ENCODE measurements around the gene CFAP97D1.

The CFAP97D1 gene

GRCh38 chr17:43769859-43770258 lies 10.4 kb upstream of the CFAP97D1 start:
- no peaks in the 10 kb centered on the region for H3K9me2 ChIP-seq (replicated peaks; ENCODE audit: insufficient read depth, low read length)
- no peak overlapping the region for H3K4me3 ChIP-seq (ENCODE audit: insufficient read depth, low read length, poor library complexity, severe bottlenecking)
- no peaks in the 10 kb centered on the region for H3K9me3 ChIP-seq (ENCODE audit: insufficient read depth, low read length)
- H3K79me2 ChIP-seq (ENCODE audit: insufficient read depth, low read length): no peaks in the 10 kb centered on the region
- TF ChIP-seq EZH2phosphoT487 (conservative IDR thresholded peaks at IDR 0.05; ENCODE audit: low read length) (no peak), CTCF (IDR thresholded peaks at IDR 0.05; ENCODE audit: insufficient read depth, low read length, poor library complexity, severe bottlenecking) (no peak)
- H3K36me3 ChIP-seq (ENCODE audit: low read length): no peaks in the 10 kb centered on the region
- H3K27ac ChIP-seq (ENCODE audit: low read depth, low read length): no peak overlapping the region
- H3K27me3 ChIP-seq (ENCODE audit: low read length): no peaks in the 10 kb centered on the region
- no peaks in the 10 kb centered on the region for H4K20me1 ChIP-seq (ENCODE audit: low read depth, low read length)
- H2AFZ ChIP-seq (ENCODE audit: low read depth, low read length, severe bottlenecking): no peak overlapping the region
- no peak overlapping the region for H3K4me2 ChIP-seq (ENCODE audit: low read depth, low read length, poor library complexity, severe bottlenecking)
- no peaks in the 10 kb centered on the region for H3F3A ChIP-seq (ENCODE audit: insufficient read depth)
- no peak overlapping the region for H3K9ac ChIP-seq (ENCODE audit: low read length)

- Histone ChIP-seq H3K9me3 (ENCODE audit: insufficient read depth, low read length) (no peaks in the 10 kb centered on the region), H3K27me3 (ENCODE audit: low read length) (no peaks in the 10 kb centered on the region), H3K9me2 (replicated peaks; ENCODE audit: insufficient read depth, low read length) (no peaks in the 10 kb centered on the region), H3K4me2 (ENCODE audit: low read depth, low read length, poor library complexity, severe bottlenecking) (no peak overlapping the region), H2AFZ (ENCODE audit: low read depth, low read length, severe bottlenecking) (no peak overlapping the region), H3K36me3 (ENCODE audit: low read length) (no peaks in the 10 kb centered on the region), H4K20me1 (ENCODE audit: low read depth, low read length) (no peaks in the 10 kb centered on the region), H3K9ac (ENCODE audit: low read length) (no peak overlapping the region), H3K4me3 (ENCODE audit: insufficient read depth, low read length, poor library complexity, severe bottlenecking) (no peak overlapping the region), H3K27ac (ENCODE audit: low read depth, low read length) (no peak overlapping the region), H3F3A (ENCODE audit: insufficient read depth) (no peaks in the 10 kb centered on the region), H3K79me2 (ENCODE audit: insufficient read depth, low read length) (no peaks in the 10 kb centered on the region)
- TF ChIP-seq CTCF (IDR thresholded peaks at IDR 0.05; ENCODE audit: insufficient read depth, low read length, poor library complexity, severe bottlenecking) (no peak), EZH2phosphoT487 (conservative IDR thresholded peaks at IDR 0.05; ENCODE audit: low read length) (no peak)
These were observed 9.3 kb upstream of the CFAP97D1 start for GRCh38 chr17:43770957-43771356.

- no peaks in the 10 kb centered on the region for H3K27me3 ChIP-seq (ENCODE audit: low read length)
- no peak overlapping the region for H3K4me2 ChIP-seq (ENCODE audit: low read depth, low read length, poor library complexity, severe bottlenecking)
- TF ChIP-seq CTCF (IDR thresholded peaks at IDR 0.05; ENCODE audit: insufficient read depth, low read length, poor library complexity, severe bottlenecking) (no peak), EZH2phosphoT487 (conservative IDR thresholded peaks at IDR 0.05; ENCODE audit: low read length) (no peak)
- H3K9me3 ChIP-seq (ENCODE audit: insufficient read depth, low read length): no peaks in the 10 kb centered on the region
- H3K27ac ChIP-seq (ENCODE audit: low read depth, low read length): no peak overlapping the region
- H2AFZ ChIP-seq (ENCODE audit: low read depth, low read length, severe bottlenecking): no peak overlapping the region
- no peaks in the 10 kb centered on the region for H3F3A ChIP-seq (ENCODE audit: insufficient read depth)
- no peak overlapping the region for H3K9ac ChIP-seq (ENCODE audit: low read length)
- no peaks in the 10 kb centered on the region for H4K20me1 ChIP-seq (ENCODE audit: low read depth, low read length)
- H3K36me3 ChIP-seq (ENCODE audit: low read length): no peaks in the 10 kb centered on the region
- no peak overlapping the region for H3K4me3 ChIP-seq (ENCODE audit: insufficient read depth, low read length, poor library complexity, severe bottlenecking)
- H3K9me2 ChIP-seq (replicated peaks; ENCODE audit: insufficient read depth, low read length): no peaks in the 10 kb centered on the region
- no peaks in the 10 kb centered on the region for H3K79me2 ChIP-seq (ENCODE audit: insufficient read depth, low read length)
These were observed 8.8 kb upstream of the CFAP97D1 start for GRCh38 chr17:43771463-43771862.
